HG03135 (cell line): ENCODE results near the gene GRAMD2B.
"Not testable (repeated sequence)": the region's sequence is repeated elsewhere in the genome, so short reads cannot be mapped to it uniquely, and the experiment has no call there.

Source experiments
- ATAC-seq: cut with Tn5 transposase; IDR thresholded peaks from one replicate; pipeline ENCODE4 v1.9.1; 2021; ENCODE audit warnings: mild to moderate bottlenecking, moderate library complexity; ENCODE audit not compliant: unreplicated experiment

Gene GRAMD2B

DNA sequence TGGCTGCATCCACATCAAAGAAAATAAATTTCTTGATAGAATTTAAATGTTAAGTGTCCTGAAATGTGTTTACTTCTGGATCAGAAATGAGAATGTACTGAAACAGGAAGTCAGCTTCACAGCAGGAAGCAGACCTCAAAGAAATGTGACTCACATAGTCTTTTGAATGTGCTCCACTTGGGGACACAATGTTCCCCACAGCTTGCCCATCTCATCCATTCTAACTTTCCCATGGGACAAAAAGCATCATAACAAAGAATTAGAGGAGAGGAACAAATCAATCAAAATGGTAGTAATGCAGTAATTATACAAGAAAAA is 85.7 kb downstream of the GRAMD2B start:
- no peak for ATAC-seq

DNA sequence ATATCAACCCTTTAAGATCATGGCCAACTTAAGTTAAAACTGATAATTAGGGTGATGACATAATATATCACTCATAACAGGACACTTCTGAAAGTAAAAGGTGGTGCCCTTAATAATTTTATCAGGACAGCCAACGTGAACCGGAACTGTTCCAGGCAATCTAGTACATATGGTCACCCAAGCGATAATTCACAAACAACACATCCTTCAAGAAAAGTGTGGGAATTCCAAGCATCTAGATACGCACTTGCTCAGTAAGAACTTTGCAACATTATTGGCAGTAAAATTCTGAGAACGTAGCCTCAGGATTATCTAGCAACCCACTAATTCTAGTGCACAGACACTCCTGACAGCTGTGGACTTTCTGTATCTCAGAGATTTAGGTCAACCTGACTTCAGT is 86.1 kb downstream of the GRAMD2B start:
- no peak for ATAC-seq

DNA sequence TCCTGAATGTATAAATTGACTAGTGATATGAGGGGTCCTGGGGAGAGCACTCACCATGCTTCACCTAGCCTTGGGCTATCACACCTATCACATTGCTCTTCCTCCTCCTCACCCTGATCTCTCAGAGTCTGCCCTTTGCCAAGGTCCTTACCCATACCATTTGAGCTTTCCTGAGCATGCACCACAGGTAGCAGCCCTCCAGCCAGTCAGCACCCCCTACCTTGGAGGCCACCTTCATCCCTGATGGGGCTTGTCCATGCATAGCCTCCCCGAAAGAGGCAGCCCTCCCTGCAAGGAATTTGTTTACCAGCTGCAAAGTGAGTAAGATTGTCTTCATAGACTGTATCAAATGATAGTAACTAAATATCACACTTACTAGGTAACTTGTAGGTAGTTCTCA is 88.8 kb downstream of the GRAMD2B start:
- no peak for ATAC-seq

DNA sequence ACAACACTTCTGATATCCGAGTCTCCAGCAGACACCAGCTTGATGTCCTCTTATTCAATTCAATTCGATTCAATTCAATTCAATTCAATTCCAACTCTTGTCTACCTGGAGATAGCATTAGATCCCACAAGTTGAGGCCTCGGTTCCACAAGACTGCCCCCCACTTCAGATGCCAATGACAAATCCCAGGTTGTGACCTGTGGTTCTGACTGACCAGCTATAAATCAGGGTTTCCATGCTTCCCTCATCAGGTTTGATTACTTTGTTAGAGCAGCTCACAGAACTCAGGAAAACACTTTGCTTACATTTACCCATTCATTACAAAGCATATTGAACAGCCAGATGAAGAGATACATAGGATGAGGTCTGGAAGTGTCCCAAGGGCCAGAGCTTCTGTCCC is 89.2 kb downstream of the GRAMD2B start:
- no peak for ATAC-seq

DNA sequence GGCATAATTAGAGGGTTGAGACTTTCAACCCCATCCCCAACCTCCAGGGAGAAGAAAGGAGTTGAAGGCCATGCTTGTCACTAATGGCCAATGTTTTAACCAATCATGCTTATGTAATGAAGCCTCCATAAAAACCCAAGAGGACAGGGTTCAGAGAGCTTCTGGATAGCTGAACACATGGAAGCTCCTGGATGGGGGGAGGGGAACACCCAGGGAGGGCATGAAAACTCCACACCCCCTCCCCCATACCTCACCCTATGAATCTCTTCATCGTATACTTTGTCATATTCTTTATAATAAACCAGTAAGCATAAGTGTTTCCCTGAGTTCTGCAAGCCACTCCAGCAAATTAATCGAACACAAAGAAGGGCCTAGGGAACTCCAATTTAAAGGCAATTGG is 90.1 kb downstream of the GRAMD2B start:
- no peak for ATAC-seq

DNA sequence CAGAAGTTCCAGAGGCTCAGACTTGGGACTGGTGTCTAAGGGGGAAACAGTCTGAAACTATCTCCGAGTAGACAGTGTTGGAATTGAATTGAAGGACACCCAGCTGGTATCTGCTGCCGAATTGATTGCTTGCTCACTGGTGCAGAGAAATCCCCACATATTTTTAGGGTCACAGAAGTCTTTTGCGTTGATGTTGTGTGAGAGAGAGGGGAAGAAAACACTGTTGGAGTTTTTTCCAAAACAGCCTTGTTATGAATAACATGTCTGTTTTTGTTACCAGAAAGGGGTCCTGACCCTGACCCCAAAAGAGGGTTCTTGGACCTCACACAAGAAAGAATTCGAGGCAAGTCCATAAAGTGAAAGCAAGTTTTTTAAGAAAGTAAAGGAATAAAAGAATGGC is 90.5 kb downstream of the GRAMD2B start:
- no peak for ATAC-seq

DNA sequence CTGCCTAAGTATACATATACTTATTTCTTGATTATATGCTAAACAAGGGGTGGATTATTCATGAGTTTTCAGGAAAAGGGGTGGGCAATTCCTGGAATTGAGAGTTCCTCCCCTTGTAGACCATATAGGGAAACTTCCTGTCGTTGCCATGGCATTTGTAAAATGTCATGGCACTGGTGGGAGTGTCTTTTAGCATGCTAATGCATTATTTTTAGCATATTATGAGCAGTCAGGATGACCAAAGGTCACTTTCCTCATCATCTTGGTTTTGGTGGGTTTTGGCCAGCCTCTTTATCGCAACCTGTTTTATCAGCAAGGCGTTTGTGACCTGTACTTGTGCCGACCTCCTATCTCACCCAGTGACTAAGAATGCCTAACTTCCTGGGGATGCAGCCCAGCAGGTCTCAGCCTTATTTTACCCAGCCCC is 90.9 kb downstream of the GRAMD2B start:
- ATAC-seq = no peak

DNA sequence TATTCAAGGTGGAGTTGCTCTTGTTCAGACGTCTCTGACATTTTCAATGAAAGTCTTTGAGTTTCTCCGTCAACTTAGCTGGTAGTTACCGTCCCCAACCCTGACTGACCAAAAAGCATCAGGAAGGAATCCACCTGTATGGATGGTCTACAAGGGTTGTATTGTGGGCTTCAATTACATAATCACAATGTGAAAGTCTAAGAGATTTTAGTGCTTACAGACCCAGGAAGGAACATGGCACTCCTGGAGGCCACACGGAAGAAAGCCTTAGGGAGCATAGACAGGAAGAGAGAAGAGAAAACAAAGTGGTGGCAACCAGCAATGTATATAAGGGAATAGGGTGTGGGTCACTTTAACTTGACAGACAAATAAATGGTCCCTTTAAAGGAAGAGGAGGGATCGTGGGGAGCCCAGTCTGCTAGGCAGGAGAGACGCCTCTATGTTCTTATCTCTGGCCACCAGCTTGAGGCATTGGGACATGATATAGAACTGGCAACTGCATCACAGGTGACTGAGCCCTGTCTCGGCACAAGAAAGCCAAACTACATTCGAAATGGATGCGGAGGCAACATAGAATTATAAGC is 91.4 kb downstream of the GRAMD2B start:
- ATAC-seq = no peak

DNA sequence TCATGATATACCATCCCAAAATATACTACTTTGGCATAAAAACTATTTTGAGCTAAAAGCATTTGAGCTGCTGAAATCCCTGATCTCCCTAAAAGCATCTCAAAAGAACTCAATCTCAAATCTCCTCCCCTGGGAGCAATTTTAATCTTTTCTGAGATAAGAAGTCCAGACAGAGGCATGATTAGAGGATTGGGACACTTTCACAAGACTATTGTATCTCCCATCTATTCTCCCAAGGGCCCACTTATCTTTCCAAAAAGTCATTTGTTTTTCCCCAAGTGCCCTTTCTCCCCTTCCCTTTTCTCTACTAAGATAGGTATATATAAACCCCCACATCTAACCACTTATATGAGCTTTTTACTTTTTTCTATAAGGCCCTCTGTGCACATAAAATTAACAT is 92.1 kb downstream of the GRAMD2B start:
- ATAC-seq = no peak

DNA sequence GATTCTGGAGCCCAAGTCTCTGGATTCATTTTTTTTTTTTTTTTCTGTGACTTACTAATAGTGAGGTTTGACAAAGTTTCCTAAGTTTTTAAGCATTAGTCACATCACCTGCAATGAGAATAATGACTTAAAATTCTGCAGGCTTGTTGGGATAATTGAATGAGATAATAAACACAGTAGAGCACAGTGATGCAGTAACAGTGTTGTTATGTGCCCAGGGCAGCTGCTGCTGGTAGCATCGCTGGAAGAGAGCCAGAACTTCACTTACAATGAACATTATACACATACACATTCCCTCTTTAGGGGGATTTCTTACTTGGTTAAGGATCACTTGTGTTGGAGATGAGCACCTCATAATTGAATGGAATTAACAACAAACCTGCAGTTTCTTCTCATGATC is 92.9 kb downstream of the GRAMD2B start:
- no peak for ATAC-seq

DNA sequence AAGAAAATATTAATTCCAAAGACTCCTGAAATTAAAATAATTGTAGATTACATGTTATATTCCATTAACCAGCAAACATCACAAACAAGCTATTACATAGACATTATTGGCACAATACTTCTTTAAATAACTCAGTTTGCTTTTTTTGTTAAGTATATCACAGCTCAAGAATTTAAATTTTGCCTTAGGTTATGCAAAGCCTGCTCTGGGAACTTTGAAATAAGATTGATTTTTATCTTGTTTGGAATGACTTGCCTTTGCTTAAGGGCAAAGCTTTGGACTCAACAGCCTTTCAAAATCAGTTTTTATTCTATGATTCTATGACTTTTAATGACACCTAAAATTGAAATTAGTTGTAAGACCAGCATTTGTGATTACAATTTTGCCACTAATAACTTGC is 93.6 kb downstream of the GRAMD2B start:
- no peak for ATAC-seq

DNA sequence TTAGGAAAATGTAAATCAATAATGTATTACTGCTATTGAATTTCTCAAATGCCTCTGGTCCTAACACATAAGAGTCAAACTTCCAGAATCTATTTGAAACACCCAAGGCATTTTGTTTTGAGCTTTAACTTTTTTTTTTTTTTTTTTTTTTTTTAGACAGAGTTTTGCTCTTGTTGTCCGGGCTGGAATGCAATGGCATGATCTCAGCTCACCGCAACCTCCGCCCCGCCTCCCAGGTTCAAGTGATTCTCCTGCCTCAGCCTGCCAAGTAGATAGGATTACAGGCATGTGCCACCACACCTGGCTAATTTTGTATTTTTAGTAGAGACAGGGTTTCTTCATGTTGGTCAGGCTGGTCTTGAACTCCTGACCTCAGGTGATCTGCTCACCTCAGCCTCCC is 96.0 kb downstream of the GRAMD2B start:
- not testable (repeated sequence) for ATAC-seq

DNA sequence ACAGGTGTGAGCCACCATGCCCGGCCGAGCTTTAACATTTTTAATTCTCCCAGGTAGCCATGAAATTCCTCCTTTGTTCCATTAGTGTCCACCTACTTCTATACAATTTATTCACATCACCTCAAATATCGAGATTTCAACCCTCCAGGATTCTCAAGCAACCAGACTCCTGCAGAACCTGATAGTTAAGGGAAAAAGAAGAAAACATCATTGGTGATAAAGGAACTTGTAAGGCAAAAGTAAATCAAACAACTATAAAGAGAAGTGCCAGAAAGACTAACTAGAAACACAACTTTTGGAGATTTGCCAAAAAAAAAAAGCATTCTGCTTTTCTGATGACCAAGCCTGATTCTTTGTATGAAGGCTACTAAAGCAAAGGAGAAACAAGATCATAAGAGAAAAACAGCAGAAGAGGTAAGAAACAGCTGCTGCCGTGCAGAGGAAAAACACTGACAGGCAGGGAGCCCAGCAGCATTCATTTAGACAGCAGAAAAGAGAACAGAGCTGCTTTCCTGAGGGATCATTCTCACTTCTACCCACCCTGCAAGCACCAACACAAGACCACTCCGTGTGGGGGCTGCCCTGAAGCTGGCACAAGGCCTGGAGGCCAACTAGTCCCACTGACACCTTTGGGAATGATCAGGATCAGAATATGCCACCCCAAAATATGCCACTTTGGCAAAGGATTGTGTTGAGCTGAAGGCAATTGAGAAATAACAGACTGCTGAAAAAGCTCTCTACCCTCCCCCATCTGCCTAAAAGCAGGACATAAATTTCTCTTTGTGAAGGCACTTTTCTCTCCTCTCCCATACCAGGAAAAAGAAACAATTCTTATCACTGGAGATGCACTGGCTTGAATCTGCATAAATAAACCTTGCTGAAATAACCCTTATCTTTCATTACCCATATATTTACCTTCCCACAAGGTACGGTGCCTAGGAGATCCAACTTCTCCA is 96.7 kb downstream of the GRAMD2B start:
- ATAC-seq = no peak

DNA sequence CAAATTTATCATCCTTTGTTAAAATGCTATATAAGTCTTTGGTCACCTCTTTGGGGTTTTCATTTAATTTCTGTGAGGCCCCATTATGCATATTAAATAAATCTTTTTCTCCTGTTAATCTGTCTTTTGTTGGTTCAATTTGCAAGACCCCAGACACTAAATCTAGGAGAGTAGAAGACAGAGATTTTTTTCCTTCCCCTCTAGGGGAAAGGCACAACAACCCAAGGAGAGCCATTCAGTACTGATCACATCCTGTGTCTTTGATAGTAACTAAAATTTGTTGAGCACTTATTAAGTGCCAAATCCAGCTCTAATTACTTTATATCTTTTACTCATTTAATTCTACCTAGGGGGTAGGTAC is 97.4 kb downstream of the GRAMD2B start:
- ATAC-seq = no peak

DNA sequence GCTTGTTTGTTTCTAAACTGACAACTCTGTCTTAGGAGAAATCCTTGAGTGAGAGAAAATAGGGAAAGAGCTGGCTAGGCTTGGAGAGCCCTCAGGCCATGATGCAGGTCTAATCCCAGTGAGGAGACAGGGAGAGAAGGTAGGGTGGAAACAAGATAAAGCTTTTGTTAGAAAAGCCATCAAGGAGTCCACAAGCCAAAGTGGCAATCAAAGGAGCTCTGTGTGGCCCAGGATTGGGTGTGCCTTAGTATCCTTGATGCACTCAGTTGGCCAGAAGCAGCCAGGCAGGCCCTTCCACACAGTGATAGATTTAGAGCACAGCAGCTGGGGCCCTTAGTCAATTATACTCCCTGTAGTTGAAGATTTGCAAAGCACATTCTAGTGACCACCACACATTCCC is 97.9 kb downstream of the GRAMD2B start:
- no peak for ATAC-seq

DNA sequence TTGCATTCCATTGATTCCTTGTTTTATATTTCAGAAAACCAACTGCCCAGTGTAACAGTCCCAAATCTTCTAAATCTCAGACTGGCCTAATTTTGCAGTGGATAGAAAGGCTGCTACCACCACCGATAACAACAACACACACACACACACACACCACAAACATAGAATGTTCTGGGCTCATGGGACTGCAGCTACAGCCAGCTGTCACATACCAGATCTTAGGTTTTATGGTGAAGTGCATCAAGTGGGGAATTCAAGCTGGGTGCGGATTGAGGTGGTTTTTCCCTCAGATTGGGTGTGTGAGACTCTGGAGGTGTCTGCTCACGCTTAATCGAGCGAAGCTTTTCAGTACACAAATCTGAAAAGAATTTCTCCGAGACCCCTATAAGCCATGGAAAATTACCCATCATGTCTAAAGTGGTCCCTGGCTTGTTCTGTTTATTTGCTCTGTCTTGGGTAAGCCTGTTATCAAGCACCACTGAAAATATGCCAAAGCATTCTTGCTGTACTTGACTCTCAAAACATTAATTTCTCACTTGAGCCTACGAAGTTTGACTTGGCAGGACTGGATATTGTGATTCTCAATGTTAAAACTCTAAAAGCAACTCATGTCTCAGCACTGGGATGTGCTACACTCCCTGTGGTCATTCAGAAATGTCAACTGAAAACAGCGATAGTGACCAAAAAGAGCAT is 100.8 kb downstream of the GRAMD2B start:
- no peak for ATAC-seq

DNA sequence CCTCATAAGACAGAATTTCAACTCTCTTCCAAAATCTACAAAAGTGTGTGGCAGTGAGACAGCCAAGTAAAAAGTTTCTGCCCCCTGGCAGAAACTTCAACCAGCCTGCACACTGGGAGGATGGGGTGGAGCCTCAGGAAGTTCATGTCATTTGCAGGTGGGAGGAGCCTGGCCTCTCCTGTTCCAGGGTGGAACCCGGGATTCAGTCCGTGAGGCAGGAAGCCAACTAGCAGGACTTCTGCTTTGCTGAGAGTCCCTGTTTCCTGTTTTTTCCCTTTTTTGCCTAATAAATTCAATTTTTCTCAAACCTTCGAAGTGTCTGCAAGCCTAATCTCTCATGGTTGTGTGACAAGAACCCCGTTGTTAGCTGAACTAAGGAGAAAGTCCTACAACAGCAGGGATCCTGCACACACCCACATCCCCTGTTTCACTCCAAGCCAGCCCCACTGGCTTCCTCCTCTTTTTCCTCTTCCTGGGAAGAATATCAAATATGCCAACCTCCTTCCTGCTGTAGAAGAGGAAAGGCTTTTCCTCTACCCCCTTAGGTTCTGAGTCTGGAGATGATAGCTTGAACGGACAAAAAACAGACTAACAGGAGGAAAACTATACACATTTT is 102.5 kb downstream of the GRAMD2B start:
- no peak for ATAC-seq

DNA sequence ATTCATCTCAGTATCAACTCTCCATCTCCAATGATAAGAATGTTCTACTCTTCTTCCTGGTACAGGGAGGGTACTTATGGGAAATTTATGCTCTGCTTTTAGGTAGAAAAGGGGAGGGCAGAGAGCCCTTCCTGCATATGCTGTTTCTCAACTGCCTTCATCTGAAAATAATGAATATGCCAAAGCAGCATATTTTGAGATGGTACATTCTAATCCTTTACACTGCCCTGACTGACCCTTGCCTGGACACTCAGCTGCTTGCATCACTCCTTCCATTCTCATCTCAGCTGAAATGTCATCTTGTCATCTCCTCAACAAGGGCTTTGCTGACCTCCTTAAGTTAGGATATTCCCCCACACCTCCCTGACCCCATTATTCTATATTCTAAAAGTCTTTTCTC is 103.3 kb downstream of the GRAMD2B start:
- no peak for ATAC-seq

DNA sequence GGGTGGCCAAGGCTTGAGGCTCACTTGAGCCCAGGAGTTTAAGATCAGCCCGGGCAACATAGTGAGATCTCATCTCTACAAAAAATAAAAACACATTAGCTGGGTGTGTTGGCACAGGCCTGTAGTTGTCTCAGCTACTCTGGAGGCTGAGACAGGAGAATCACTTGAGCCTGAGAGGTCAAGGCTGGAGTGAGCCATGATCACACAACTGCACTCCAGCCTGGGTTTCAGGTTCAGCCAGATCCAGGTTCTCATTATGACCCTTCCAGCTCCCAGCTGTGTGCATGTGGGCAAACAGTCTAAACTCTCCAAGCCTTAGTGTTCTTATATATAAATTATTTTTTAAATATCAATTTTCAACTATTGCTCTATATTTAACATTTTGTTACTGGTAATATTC is 103.9 kb downstream of the GRAMD2B start:
- no peak for ATAC-seq

DNA sequence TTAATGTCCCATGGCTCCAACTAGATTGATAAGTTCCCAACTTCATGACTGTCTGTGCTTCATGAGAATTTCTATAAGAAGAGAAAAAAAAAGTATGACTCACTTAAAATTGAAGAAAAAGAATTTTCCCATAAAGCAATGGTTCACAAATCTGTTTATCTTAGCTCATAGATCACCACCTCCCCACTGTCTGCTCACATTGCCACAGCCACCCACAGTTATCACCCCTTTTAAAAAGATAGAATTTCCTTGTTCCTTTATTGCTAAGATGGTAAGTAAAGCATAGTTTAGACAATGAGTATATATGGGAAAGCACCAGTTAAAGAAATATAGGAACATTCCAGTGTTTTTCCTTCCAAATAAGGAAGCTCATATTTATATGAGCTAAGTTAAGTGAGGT is 104.7 kb downstream of the GRAMD2B start:
- no peak for ATAC-seq

DNA sequence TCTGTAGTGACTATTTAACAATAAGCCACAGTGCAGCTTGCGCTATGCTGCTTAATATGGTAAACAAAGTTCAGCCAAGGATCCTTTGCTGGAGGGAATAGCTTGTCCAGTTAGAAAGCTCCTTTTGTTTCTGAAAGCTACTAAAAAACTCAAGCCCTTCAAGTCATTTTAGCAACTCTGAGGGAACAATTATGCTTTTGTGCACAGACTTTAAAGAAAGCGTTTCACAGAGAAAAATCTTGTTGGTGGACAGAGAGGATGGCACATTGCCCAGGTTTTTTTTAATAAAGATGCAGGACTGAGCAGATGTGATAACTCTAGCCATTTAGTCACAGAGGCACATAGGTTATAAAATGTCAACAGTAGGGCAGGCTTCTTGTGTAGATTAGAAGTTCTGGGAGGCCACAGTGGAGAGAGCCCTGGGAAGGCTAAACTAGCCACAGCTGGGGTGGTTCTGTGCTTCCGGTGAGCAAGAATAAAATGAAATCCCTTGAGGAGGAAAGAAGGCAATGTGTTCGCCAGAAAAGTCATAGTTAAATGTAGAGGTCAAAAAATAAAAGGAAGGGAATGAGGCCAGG is 108.4 kb downstream of the GRAMD2B start:
- ATAC-seq = no peak
